ENCODE data around the gene GLTPD2. TPM values are rescaled to one million over a fixed set of nuclear protein-coding genes. Genes with fewer than 3 reads are reported as not detected.

The GLTPD2 gene
- total RNA-seq, 1 donor from 2014 or later: not detected

GRCh38 chr17:4833178-4833940 lies 44.6 kb downstream of the GLTPD2 start, which contains the start of gene MINK1:
Gene MINK1 (plus strand): TSS chr17:4833340. CDS start chr17:4833584, 244 bp downstream.
- Mint-ChIP-seq H3K9me3 (no peaks in the 10 kb centered on the region), H3K4me1 (peaks cover 33% of the 10 kb centered on the region), H3K27me3 (peaks cover 2% of the 10 kb centered on the region), H3K4me3 (peak within 1 kb of the TSS; percentile 90), H3K36me3 (ENCODE audit: low read depth) (peaks cover 13% of the 10 kb centered on the region), H3K27ac (peak within 1 kb of the TSS; percentile 95)
- intact Hi-C loops (cut with micrococcal nuclease): loop anchor here (1.0 to 10.0 kb wide), 3 partner anchors 43 to 123 kb away; partner anchors contain the start of gene ARRB2
- DNase-seq: peak; percentile 97

DNA sequence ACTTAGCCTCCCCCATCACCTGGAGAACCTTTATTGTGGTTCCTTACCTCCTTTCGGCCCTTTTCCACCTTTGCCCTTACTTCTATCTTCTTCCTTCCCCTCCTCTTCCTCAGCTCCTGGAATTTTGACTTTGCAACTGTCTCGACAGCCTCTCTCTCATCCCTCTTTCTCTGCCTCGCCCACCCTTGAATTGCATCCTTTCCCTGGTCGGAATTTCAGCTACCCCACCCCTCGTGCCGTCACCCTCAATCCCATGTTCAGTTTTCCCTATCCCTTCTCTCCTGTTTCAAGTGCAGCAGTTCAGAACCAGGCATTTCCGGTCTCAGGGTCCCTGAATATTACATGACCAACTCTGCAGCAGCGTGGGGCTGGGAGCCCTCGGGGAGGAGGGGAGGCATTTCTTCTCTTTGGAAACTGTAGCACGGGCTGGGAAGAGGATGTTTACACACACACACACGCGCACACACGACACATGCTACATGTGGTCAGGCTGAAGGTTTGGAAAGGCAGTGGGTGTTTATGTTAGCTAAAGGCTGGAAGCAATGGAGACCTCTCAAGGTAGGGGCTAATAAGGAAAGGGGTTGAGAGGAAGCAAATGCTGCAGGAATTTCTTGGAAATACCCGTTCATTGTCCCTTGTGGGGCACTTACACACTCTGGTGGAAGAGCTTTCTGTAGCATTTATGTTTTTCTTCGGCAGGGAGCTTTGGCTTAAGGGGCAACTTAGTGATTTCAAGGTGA lies 45.3 kb downstream of the GLTPD2 start:
- peaks cover 34% of the 10 kb centered on the region for H3K4me1 Mint-ChIP-seq
- DNase-seq: peak; percentile 73
- peaks cover 2% of the 10 kb centered on the region for H3K27me3 Mint-ChIP-seq
- H3K4me3 Mint-ChIP-seq: peak overlapping the region; percentile 90
- intact Hi-C loops (cut with micrococcal nuclease): loop anchor here (1.0 to 10.0 kb wide), 3 partner anchors 44 to 124 kb away; partner anchors contain the start of gene ARRB2
- no peaks in the 10 kb centered on the region for H3K9me3 Mint-ChIP-seq
- H3K27ac Mint-ChIP-seq: peak overlapping the region; percentile 83
- H3K36me3 Mint-ChIP-seq (ENCODE audit: low read depth): peaks cover 20% of the 10 kb centered on the region

- DNase-seq: no peak
- peak overlapping the region; percentile 90 for H3K4me3 Mint-ChIP-seq
- H3K4me1 Mint-ChIP-seq: peaks cover 40% of the 10 kb centered on the region
- H3K36me3 Mint-ChIP-seq (ENCODE audit: low read depth): peaks cover 25% of the 10 kb centered on the region
- peaks cover 2% of the 10 kb centered on the region for H3K27me3 Mint-ChIP-seq
- peak overlapping the region; percentile 83 for H3K27ac Mint-ChIP-seq
- intact Hi-C loops (cut with micrococcal nuclease): loop anchor here (10.0 kb wide), 1 partner anchor 50 kb away; no protein-coding TSS in a partner anchor
- no peaks in the 10 kb centered on the region for H3K9me3 Mint-ChIP-seq
These were observed 45.9 kb downstream of the GLTPD2 start for GRCh38 chr17:4834681-4835020.

- H3K4me3 Mint-ChIP-seq: peak overlapping the region; percentile 90
- H3K4me1 Mint-ChIP-seq: peaks cover 55% of the 10 kb centered on the region
These were observed 47.5 kb downstream of the GLTPD2 start for GRCh38 chr17:4836221-4836620.

DNA sequence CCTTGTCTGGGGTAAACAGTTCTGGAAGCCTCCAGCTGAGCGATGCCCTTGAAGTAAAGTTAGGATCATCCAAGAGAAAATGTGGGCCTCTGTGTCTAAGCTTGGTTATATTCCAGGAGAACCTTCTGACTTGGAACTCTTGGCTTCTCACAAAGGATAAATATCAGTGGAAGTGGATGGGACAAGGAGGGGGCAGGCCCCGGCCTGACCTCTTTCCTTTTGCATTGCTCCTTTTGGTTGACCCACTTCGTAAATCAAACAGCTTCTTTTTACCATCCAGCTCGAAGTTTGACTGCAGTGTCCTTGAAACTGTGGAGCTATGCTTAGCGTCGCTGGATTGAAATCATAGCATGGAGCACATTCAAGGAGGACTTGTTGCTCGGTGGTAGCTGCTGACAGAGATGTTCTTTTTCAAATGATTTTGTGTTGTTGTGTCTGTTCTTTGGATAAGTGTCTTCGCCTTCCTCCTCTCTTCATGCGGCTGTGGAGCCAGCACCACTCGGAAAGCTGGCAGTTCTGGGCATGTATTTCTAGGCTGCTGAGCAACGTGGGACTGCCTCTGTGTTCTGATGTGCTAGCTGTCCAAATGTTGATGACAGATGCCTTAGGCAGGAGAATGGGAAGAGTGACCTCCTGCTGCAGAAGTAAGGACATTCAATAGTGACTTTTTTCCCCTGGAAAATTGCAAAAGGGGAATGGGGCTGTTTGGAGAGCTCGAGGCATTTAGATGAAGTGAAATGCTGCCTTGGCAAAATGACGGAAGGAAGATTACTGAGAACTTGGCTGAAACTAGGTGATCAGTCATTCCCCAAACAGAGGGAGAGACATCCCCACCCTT lies 48.9 kb downstream of the GLTPD2 start:
- intact Hi-C loops (cut with micrococcal nuclease): loop anchor here (10.0 kb wide), 1 partner anchor 47 kb away; no protein-coding TSS in a partner anchor
- peaks cover 59% of the 10 kb centered on the region for H3K4me1 Mint-ChIP-seq
- H3K9me3 Mint-ChIP-seq: no peaks in the 10 kb centered on the region
- DNase-seq: no peak
- no peak overlapping the region for H3K4me3 Mint-ChIP-seq
- H3K27me3 Mint-ChIP-seq: peaks cover 2% of the 10 kb centered on the region
- H3K36me3 Mint-ChIP-seq (ENCODE audit: low read depth): peaks cover 28% of the 10 kb centered on the region
- peak overlapping the region; percentile 13 for H3K27ac Mint-ChIP-seq

More at GRCh38 chr17:4836221-4836620, 47.5 kb downstream of the GLTPD2 start:
- intact Hi-C loops (cut with micrococcal nuclease): loop anchor here (10.0 kb wide), 1 partner anchor 49 kb away; no protein-coding TSS in a partner anchor
- Mint-ChIP-seq H3K27ac (peak overlapping the region; percentile 13), H3K27me3 (peaks cover 2% of the 10 kb centered on the region), H3K36me3 (ENCODE audit: low read depth) (peaks cover 28% of the 10 kb centered on the region), H3K9me3 (no peaks in the 10 kb centered on the region)
- no peak for DNase-seq

- peaks cover 60% of the 10 kb centered on the region for H3K4me1 Mint-ChIP-seq
- H3K36me3 Mint-ChIP-seq (ENCODE audit: low read depth): peaks cover 28% of the 10 kb centered on the region
- H3K4me3 Mint-ChIP-seq: no peak overlapping the region
- no peak for DNase-seq
- H3K27me3 Mint-ChIP-seq: no peaks in the 10 kb centered on the region
- no peaks in the 10 kb centered on the region for H3K9me3 Mint-ChIP-seq
- no peak overlapping the region for H3K27ac Mint-ChIP-seq
- intact Hi-C loops (cut with micrococcal nuclease): loop anchor here (10.0 kb wide), 1 partner anchor 46 kb away; no protein-coding TSS in a partner anchor
These were observed 49.6 kb downstream of the GLTPD2 start for GRCh38 chr17:4838309-4838785.

DNA sequence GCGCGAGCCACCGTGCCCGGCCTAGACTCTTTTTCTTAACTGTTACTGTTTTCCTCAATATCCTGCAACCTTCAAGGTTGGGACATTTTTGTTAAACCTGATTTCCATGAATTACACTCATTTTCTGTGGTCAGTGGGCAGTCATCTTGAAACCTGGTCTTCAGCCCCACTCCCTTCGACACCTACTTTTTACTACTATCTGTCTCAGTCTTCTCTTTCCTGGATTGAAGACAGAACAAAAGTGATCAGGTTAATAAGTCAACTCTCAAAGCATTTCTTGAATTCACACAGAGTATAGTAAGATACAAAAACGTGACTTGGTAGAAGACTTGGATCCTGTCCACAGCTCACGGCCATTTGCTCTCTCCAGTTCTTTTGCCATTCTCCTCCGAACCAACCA lies 50.5 kb downstream of the GLTPD2 start:
- Mint-ChIP-seq H3K4me3 (no peak overlapping the region), H3K9me3 (no peaks in the 10 kb centered on the region), H3K27ac (no peak overlapping the region), H3K27me3 (no peaks in the 10 kb centered on the region), H3K36me3 (ENCODE audit: low read depth) (peaks cover 27% of the 10 kb centered on the region), H3K4me1 (peaks cover 54% of the 10 kb centered on the region)
- no peak for DNase-seq
- intact Hi-C loops (cut with micrococcal nuclease): loop anchor here (10.0 kb wide), 1 partner anchor 46 kb away; no protein-coding TSS in a partner anchor

Other genes starting within 250 kb of the GLTPD2 start
- gene MYBBP1A, start 233.6 kb upstream of the GLTPD2 start, total RNA-seq: 178 and 181 TPM in 2 replicates
- gene GGT6, start 228.4 kb upstream of the GLTPD2 start, total RNA-seq: not detected in 2 replicates
- gene SMTNL2, start 204.4 kb upstream of the GLTPD2 start, total RNA-seq: not detected in 2 replicates
- gene ALOX15, start 147.3 kb upstream of the GLTPD2 start, total RNA-seq: not detected in 2 replicates
- 140 and 141 TPM in 2 replicates for gene PELP1, start 84.8 kb upstream of the GLTPD2 start, total RNA-seq
- gene ARRB2, start 78.3 kb upstream of the GLTPD2 start, total RNA-seq: 189 and 193 TPM in 2 replicates
- 19.1 and 20.4 TPM in 2 replicates for gene MED11, start 57.5 kb upstream of the GLTPD2 start, total RNA-seq
- gene ZMYND15, start 49.1 kb upstream of the GLTPD2 start, total RNA-seq: not detected in 2 replicates
- 1.8 and 2.5 TPM in 2 replicates for gene CXCL16, start 49.0 kb upstream of the GLTPD2 start, total RNA-seq
- not detected in 2 replicates for gene TM4SF5, start 17.1 kb upstream of the GLTPD2 start, total RNA-seq
- not detected in 2 replicates for gene VMO1, start 2.6 kb upstream of the GLTPD2 start, total RNA-seq
- gene PSMB6, start 7.2 kb downstream of the GLTPD2 start, total RNA-seq: 208 and 209 TPM in 2 replicates
- 14.5 and 16.1 TPM in 2 replicates for gene PLD2, start 18.2 kb downstream of the GLTPD2 start, total RNA-seq
- 56.1 and 59.7 TPM in 2 replicates for gene MINK1, start 44.4 kb downstream of the GLTPD2 start, total RNA-seq
- gene C17orf107, start 110.6 kb downstream of the GLTPD2 start, total RNA-seq: 1.4 and 1.7 TPM in 2 replicates
- gene CHRNE, start 114.1 kb downstream of the GLTPD2 start, total RNA-seq: 0.42 and 0.64 TPM in 2 replicates
- not detected in 2 replicates for gene GP1BA, start 143.3 kb downstream of the GLTPD2 start, total RNA-seq
- gene SLC25A11, start 151.1 kb downstream of the GLTPD2 start, total RNA-seq: 104 and 106 TPM in 2 replicates
- gene RNF167, start 151.3 kb downstream of the GLTPD2 start, total RNA-seq: 119 and 125 TPM in 2 replicates
- 1,471 and 1,473 TPM in 2 replicates for gene PFN1, start 159.6 kb downstream of the GLTPD2 start, total RNA-seq
- 45.3 and 51.0 TPM in 2 replicates for gene ENO3, start 162.2 kb downstream of the GLTPD2 start, total RNA-seq
- 58.7 and 62.3 TPM in 2 replicates for gene SPAG7, start 178.9 kb downstream of the GLTPD2 start, total RNA-seq
- 87.7 and 89.7 TPM in 2 replicates for gene CAMTA2, start 198.7 kb downstream of the GLTPD2 start, total RNA-seq
- gene INCA1, start 208.6 kb downstream of the GLTPD2 start, total RNA-seq: 0.56 and 0.69 TPM in 2 replicates
- 62.3 TPM in 2 replicates for gene KIF1C, start 209.0 kb downstream of the GLTPD2 start, total RNA-seq
- 0.14 TPM in 2 replicates for gene SLC52A1, start 246.5 kb downstream of the GLTPD2 start, total RNA-seq